MM.1S (cell line): Measurements from ENCODE around the gene ZNF680.

Experiments used
- DNase-seq: peaks from one replicate; pipeline ENCODE4 v3.0.0-alpha.2; 2015
- H2AFZ ChIP-seq: fragments of 300-600 bp; sonication (generic); 2 replicates; pipeline ENCODE4 v1.6.0; 2016; ENCODE audit warnings: antibody characterized with exemption, low read length
- H3F3A ChIP-seq: fragments of 300-600 bp; sonication (generic); 2 replicates; pipeline ENCODE4 v1.6.1; 2016; ENCODE audit warnings: mild to moderate bottlenecking, antibody characterized with exemption, low read length, moderate library complexity, mixed read lengths; ENCODE audit not compliant: insufficient read depth
- H3K27ac ChIP-seq: fragments of 300-600 bp; sonication (generic); 2 replicates; pipeline ENCODE4 v1.5.1; 2016; ENCODE audit warnings: mild to moderate bottlenecking, low read length
- H3K27me3 ChIP-seq: fragments of 300-600 bp; sonication (generic); replicated peaks from 2 replicates; pipeline ENCODE4 v1.6.0; 2016; ENCODE audit warnings: low read length; ENCODE audit not compliant: insufficient read depth
- H3K36me3 ChIP-seq: fragments of 300-600 bp; sonication (generic); replicated peaks from 2 replicates; pipeline ENCODE4 v1.6.1; 2016; ENCODE audit warnings: mild to moderate bottlenecking, low read length, mixed read lengths; ENCODE audit not compliant: insufficient read depth
- H3K4me1 ChIP-seq: fragments of 300-600 bp; sonication (generic); 2 replicates; pipeline ENCODE4 v1.6.1; 2016; ENCODE audit warnings: low read length, mixed read lengths
- H3K4me2 ChIP-seq: fragments of 300-600 bp; sonication (generic); 2 replicates; pipeline ENCODE4 v1.6.0; 2016; ENCODE audit warnings: low read depth, low read length
- H3K4me3 ChIP-seq: fragments of 300-600 bp; sonication (generic); 2 replicates; pipeline ENCODE4 v1.5.1; 2016; ENCODE audit warnings: low read length, mixed read lengths
- H3K79me2 ChIP-seq: fragments of 300-600 bp; sonication (generic); 2 replicates; pipeline ENCODE4 v1.6.1; 2016; ENCODE audit warnings: mixed run types, low read length, mixed read lengths
- H3K9ac ChIP-seq: fragments of 300-600 bp; sonication (generic); 2 replicates; pipeline ENCODE4 v1.6.1; 2016; ENCODE audit warnings: low read length, mixed read lengths
- H3K9me2 ChIP-seq: fragments of 300-600 bp; sonication (generic); replicated peaks from 2 replicates; pipeline ENCODE4 v1.6.1; 2016; ENCODE audit warnings: mild to moderate bottlenecking, low read length, mixed read lengths; ENCODE audit not compliant: insufficient read depth
- H3K9me3 ChIP-seq: fragments of 300-600 bp; sonication (generic); replicated peaks from 2 replicates; pipeline ENCODE4 v1.6.1; 2016; ENCODE audit warnings: mild to moderate bottlenecking, low read length, mixed read lengths; ENCODE audit not compliant: insufficient read depth
- H4K20me1 ChIP-seq: fragments of 300-600 bp; sonication (generic); 2 replicates; pipeline ENCODE4 v1.6.1; 2016; ENCODE audit warnings: mild to moderate bottlenecking, low read length, moderate library complexity, mixed read lengths; ENCODE audit not compliant: insufficient read depth
- CTCF ChIP-seq: fragments of 300-600 bp; sonication (generic); IDR thresholded peaks from 2 replicates; pipeline ENCODE4 v1.5.1; 2016; ENCODE audit warnings: antibody characterized with exemption, low read length, mixed read lengths
- EZH2 ChIP-seq: fragments of 300-600 bp; sonication (generic); optimal IDR thresholded peaks from 2 replicates; pipeline ENCODE3; 2017; ENCODE audit warnings: low read depth, mild to moderate bottlenecking, antibody characterized with exemption, low read length, mixed read lengths
- EZH2phosphoT487 ChIP-seq: fragments of 300-600 bp; sonication (generic); IDR thresholded peaks from 2 replicates; pipeline ENCODE4 v1.6.1; 2018; ENCODE audit warnings: antibody characterized with exemption, low read length

Gene ZNF680

DNA sequence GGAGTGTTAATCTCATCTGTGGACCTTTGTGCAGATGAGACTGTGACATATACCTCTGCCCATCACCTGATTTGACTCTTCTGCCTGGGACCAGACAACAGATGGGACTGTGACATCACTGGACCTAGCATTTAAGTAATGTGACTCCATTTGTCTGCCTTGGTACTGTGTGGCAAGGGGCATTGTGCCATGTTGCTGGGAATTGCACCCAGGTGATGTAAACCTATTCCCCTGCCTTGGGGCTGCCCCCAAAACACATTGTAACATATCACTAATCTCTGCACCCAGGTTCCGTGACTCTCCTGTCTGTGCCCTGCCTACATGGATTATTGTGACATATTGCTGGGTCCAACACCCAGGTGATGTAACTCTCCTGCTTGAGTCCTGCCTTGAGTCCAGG is 40.4 kb upstream of the ZNF680 start:
- Histone ChIP-seq H3K9me3 (no peaks in the 10 kb centered on the region), H3K27ac (no peak overlapping the region), H3K4me3 (no peak overlapping the region), H3K27me3 (no peaks in the 10 kb centered on the region), H3K9me2 (no peaks in the 10 kb centered on the region), H4K20me1 (no peaks in the 10 kb centered on the region), H3F3A (no peaks in the 10 kb centered on the region), H3K36me3 (no peaks in the 10 kb centered on the region), H3K4me2 (no peak overlapping the region), H3K9ac (no peak overlapping the region), H3K79me2 (no peaks in the 10 kb centered on the region), H2AFZ (no peak overlapping the region), H3K4me1 (no peaks in the 10 kb centered on the region)
- DNase-seq = no peak
- TF ChIP-seq EZH2phosphoT487 (no peak), CTCF (no peak), EZH2 (no peak)

DNA sequence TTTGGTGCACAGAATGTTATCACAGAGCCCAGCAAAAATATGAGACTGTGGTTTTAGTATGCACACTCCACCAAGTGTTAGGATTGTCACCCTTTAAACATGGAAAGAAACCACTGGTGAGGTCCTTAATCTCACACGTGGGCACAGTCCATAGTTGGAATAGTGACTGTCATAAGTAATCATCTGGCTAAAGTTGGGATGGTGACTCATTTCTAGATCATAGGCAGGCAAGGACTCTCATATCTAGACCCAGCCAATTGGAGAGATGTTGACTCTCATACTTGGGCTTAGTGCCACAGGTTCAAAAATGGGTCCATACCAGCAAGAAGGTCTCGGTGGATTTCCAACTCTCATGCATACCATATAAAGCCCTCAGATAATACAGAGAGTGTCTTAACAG is 39.6 kb upstream of the ZNF680 start:
- H3K4me1 ChIP-seq = no peaks in the 10 kb centered on the region
- H3K79me2 ChIP-seq = no peaks in the 10 kb centered on the region
- H3K4me2 ChIP-seq = no peak overlapping the region
- H3K36me3 ChIP-seq = no peaks in the 10 kb centered on the region
- no peaks in the 10 kb centered on the region for H3K9me3 ChIP-seq
- no peak overlapping the region for H3K9ac ChIP-seq
- no peaks in the 10 kb centered on the region for H3F3A ChIP-seq
- H2AFZ ChIP-seq = no peak overlapping the region
- H3K9me2 ChIP-seq = no peaks in the 10 kb centered on the region
- DNase-seq = no peak
- TF ChIP-seq EZH2 (no peak), CTCF (no peak), EZH2phosphoT487 (no peak)
- no peak overlapping the region for H3K27ac ChIP-seq
- no peaks in the 10 kb centered on the region for H3K27me3 ChIP-seq
- no peak overlapping the region for H3K4me3 ChIP-seq
- no peaks in the 10 kb centered on the region for H4K20me1 ChIP-seq

DNA sequence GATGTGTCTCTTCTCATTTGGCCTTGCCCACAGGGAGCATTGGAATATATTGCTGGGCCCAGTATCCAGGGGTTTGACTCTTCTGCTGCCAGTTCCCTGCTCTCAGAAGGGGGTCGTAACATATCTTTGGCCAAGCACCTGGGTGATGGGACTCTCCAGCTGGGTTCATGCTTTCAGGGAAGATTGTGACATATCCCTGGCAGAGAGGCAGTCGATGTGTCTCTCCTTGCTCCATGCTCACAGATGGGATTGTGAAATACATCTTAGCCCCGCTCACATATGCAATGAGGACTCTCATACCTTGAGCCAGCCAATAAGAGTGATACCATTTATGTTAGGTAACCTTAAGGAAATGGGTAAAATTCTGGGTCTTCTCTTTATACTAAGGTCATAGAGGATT is 39.2 kb upstream of the ZNF680 start:
- H3K36me3 ChIP-seq = no peaks in the 10 kb centered on the region
- TF ChIP-seq EZH2 (no peak), EZH2phosphoT487 (no peak), CTCF (no peak)
- no peak overlapping the region for H3K4me2 ChIP-seq
- H3K27me3 ChIP-seq = no peaks in the 10 kb centered on the region
- H3K9ac ChIP-seq = no peak overlapping the region
- no peak overlapping the region for H3K4me3 ChIP-seq
- H3K9me3 ChIP-seq = no peaks in the 10 kb centered on the region
- H2AFZ ChIP-seq = no peak overlapping the region
- H3K9me2 ChIP-seq = no peaks in the 10 kb centered on the region
- H3F3A ChIP-seq = no peaks in the 10 kb centered on the region
- H4K20me1 ChIP-seq = no peaks in the 10 kb centered on the region
- no peak for DNase-seq
- H3K27ac ChIP-seq = no peak overlapping the region
- no peaks in the 10 kb centered on the region for H3K4me1 ChIP-seq
- no peaks in the 10 kb centered on the region for H3K79me2 ChIP-seq
